H1 (cell line): Measurements from ENCODE around the gene CAP2. TPM values are rescaled to one million over a fixed set of nuclear protein-coding genes. Genes with fewer than 3 reads are reported as not detected.

Source experiments
- CTCF ChIA-PET: fragments of 300-600 bp; sonication (Branson Sonifier 250); formaldehyde crosslinking; loops from one replicate; lab custom pipeline; 2021; ENCODE audit not compliant: partially characterized antibody; lab: Charles Lee
- POLR2A ChIA-PET: fragments of 300-600 bp; sonication (Branson Sonifier 250); formaldehyde crosslinking; loops from one replicate; lab custom pipeline; 2021; ENCODE audit warnings: inconsistent platforms; ENCODE audit not compliant: partially characterized antibody; lab: Charles Lee
- DNase-seq, 2 experiments: peaks; one replicate each; pipeline versions ENCODE4 v3.0.0 to v3.0.0-alpha.2; 2010 to 2022; ENCODE audit warnings: low spot score in 2 of 2, low read depth in 1 of 2, mixed read lengths in 1 of 2
- FAIRE-seq: peaks from 2 replicates; lab custom pipeline; 2011; peaks lifted over from hg19 to GRCh38; lab: Jason Lieb, UNC
- H2AFZ ChIP-seq: 2 replicates; pipeline ENCODE4 v1.8.1; 2012; ENCODE audit warnings: low read length, inconsistent platforms
- H2AK5ac ChIP-seq: 2 replicates; pipeline ENCODE4 v1.6.1; 2013; ENCODE audit warnings: low read depth, low read length
- H2BK120ac ChIP-seq: replicated peaks from 2 replicates; pipeline ENCODE3; 2013; ENCODE audit warnings: low read depth, low read length, inconsistent platforms
- H2BK12ac ChIP-seq: 2 replicates; pipeline ENCODE4 v1.6.1; 2013; ENCODE audit warnings: low read depth, low read length
- H2BK15ac ChIP-seq: 2 replicates; pipeline ENCODE4 v1.6.1; 2013; ENCODE audit warnings: low read length
- H2BK20ac ChIP-seq: 2 replicates; pipeline ENCODE4 v1.6.1; 2013; ENCODE audit warnings: low read length
- H2BK5ac ChIP-seq: 2 replicates; pipeline ENCODE4 v1.6.1; 2013; ENCODE audit warnings: low read depth, low read length
- H3K14ac ChIP-seq: 2 replicates; pipeline ENCODE4 v1.6.1; 2013; ENCODE audit warnings: inconsistent platforms; ENCODE audit not compliant: insufficient read length
- H3K18ac ChIP-seq: 2 replicates; pipeline ENCODE4 v1.6.1; 2013; ENCODE audit warnings: low read length; ENCODE audit errors: extremely low read depth
- H3K23ac ChIP-seq: 2 replicates; pipeline ENCODE4 v1.6.1; 2013; ENCODE audit warnings: inconsistent platforms; ENCODE audit not compliant: insufficient read length
- H3K23me2 ChIP-seq: 2 replicates; pipeline ENCODE4 v1.6.1; 2013; ENCODE audit warnings: low read depth, low read length
- H3K27ac ChIP-seq: 2 replicates; pipeline ENCODE4 v1.6.1; 2011; ENCODE audit warnings: low read depth, low read length, inconsistent platforms
- H3K27me3 ChIP-seq, 4 experiments: replicated peaks in 1 of 4; 1 replicate in 1 of 4; 2 replicates in 3 of 4; pipeline versions ENCODE4 v1.6.1 to v1.8.1; 2011 to 2013; ENCODE audit warnings: low read length in 3 of 4, mild to moderate bottlenecking in 3 of 4, inconsistent platforms in 2 of 4, mixed read lengths in 2 of 4, moderate library complexity in 1 of 4; ENCODE audit not compliant: control insufficient read depth in 3 of 4, insufficient read depth in 3 of 4; ENCODE audit errors: extremely low read depth in 1 of 4
- H3K36me3 ChIP-seq, 4 experiments: 2 replicates each; pipeline versions ENCODE4 v1.6.1 to v1.8.1; 2011 to 2013; ENCODE audit warnings: mild to moderate bottlenecking in 4 of 4, low read length in 3 of 4, moderate library complexity in 2 of 4, control low read depth in 1 of 4, inconsistent platforms in 1 of 4; ENCODE audit not compliant: insufficient read depth in 4 of 4, control insufficient read depth in 2 of 4
- H3K4ac ChIP-seq: replicated peaks from 2 replicates; pipeline ENCODE3; 2013; ENCODE audit warnings: low read length, low read depth, mixed read lengths, inconsistent platforms; ENCODE audit not compliant: insufficient read length
- H3K4me1 ChIP-seq, 4 experiments: replicated peaks in 1 of 4; 1 replicate in 1 of 4; 2 replicates in 3 of 4; pipeline versions ENCODE4 v1.6.1 to v1.8.1; 2011 to 2013; ENCODE audit warnings: low read length in 3 of 4, inconsistent platforms in 2 of 4, mixed read lengths in 1 of 4; ENCODE audit not compliant: insufficient read depth in 4 of 4, control insufficient read depth in 3 of 4
- H3K4me2 ChIP-seq, 2 experiments: 2 replicates each; pipeline versions ENCODE4 v1.6.1 to v1.8.1; 2011 to 2013; ENCODE audit warnings: low read depth in 2 of 2, low read length in 2 of 2, control low read depth in 1 of 2, inconsistent platforms in 1 of 2, mild to moderate bottlenecking in 1 of 2; ENCODE audit not compliant: insufficient read depth in 1 of 2
- H3K4me3 ChIP-seq, 4 experiments: fragments of 200-600, 300-600 bp in 1 of 4; sonication (generic), shearing (Covaris generic), sonication (Bioruptor Twin) in 1 of 4; 2 replicates each; pipeline versions ENCODE4 v1.5.1 to v1.8.1; 2011 to 2016; ENCODE audit warnings: low read length in 4 of 4, low read depth in 3 of 4, control low read depth in 2 of 4, inconsistent platforms in 2 of 4, mild to moderate bottlenecking in 2 of 4, mixed read lengths in 1 of 4, moderate library complexity in 1 of 4; ENCODE audit not compliant: insufficient read depth in 2 of 4; ENCODE audit errors: extremely low read depth in 1 of 4
- H3K56ac ChIP-seq: replicated peaks from 2 replicates; pipeline ENCODE3; 2013; ENCODE audit warnings: low read depth, mild to moderate bottlenecking, mixed read lengths, low read length, inconsistent platforms; ENCODE audit not compliant: insufficient read length
- H3K79me1 ChIP-seq: 2 replicates; pipeline ENCODE4 v1.6.1; 2013; ENCODE audit warnings: low read depth, low read length, control low read depth
- H3K79me2 ChIP-seq, 2 experiments: 2 replicates each; pipeline versions ENCODE4 v1.6.1 to v1.8.1; 2012 to 2013; ENCODE audit warnings: low read length in 2 of 2, mild to moderate bottlenecking in 2 of 2, inconsistent platforms in 1 of 2; ENCODE audit not compliant: insufficient read depth in 2 of 2, control insufficient read depth in 1 of 2
- H3K9ac ChIP-seq, 4 experiments: replicated peaks in 1 of 4; 1 replicate in 1 of 4; 2 replicates in 3 of 4; pipeline versions ENCODE4 v1.6.1 to v1.8.1; 2011 to 2013; ENCODE audit warnings: low read depth in 3 of 4, low read length in 3 of 4, control low read depth in 2 of 4, mild to moderate bottlenecking in 2 of 4, moderate library complexity in 2 of 4, inconsistent platforms in 1 of 4; ENCODE audit errors: extremely low read depth in 1 of 4
- H3K9me3 ChIP-seq, 2 experiments: 2 replicates each; pipeline versions ENCODE4 v1.6.1 to v1.8.1; 2012 to 2013; ENCODE audit warnings: mild to moderate bottlenecking in 2 of 2, moderate library complexity in 2 of 2, control low read depth in 1 of 2, inconsistent platforms in 1 of 2, low read depth in 1 of 2, low read length in 1 of 2, mixed read lengths in 1 of 2; ENCODE audit not compliant: insufficient read depth in 2 of 2
- H4K20me1 ChIP-seq, 2 experiments: replicated peaks in 1 of 2; 2 replicates each; pipeline versions ENCODE3 to v1.8.1; 2011 to 2013; ENCODE audit warnings: inconsistent platforms in 2 of 2, low read length in 2 of 2, mild to moderate bottlenecking in 1 of 2; ENCODE audit not compliant: insufficient read depth in 2 of 2, control insufficient read depth in 1 of 2
- H4K5ac ChIP-seq: 2 replicates; pipeline ENCODE4 v1.6.1; 2013; ENCODE audit warnings: low read length, low read depth, mixed read lengths, inconsistent platforms; ENCODE audit not compliant: insufficient read length
- H4K8ac ChIP-seq: 2 replicates; pipeline ENCODE4 v1.8.0; 2013; ENCODE audit warnings: mild to moderate bottlenecking, moderate library complexity, low read length, inconsistent platforms; ENCODE audit not compliant: insufficient read depth; ENCODE audit errors: extremely low read depth
- H4K91ac ChIP-seq: replicated peaks from 2 replicates; pipeline ENCODE3; 2013; ENCODE audit warnings: low read length, mixed read lengths, inconsistent platforms; ENCODE audit not compliant: insufficient read length
- GTF2F1 ChIP-seq: IDR thresholded peaks from 2 replicates; pipeline ENCODE4 v1.6.1; 2012; ENCODE audit warnings: low read depth, low read length, improper control_type of control experiment, borderline replicate concordance
- SIN3A ChIP-seq, 2 experiments: IDR thresholded peaks in 1 of 2; conservative IDR thresholded peaks in 1 of 2; 2 replicates each; pipeline ENCODE4 v1.6.1; 2011 to 2012; ENCODE audit warnings: low read length in 2 of 2, improper control_type of control experiment in 1 of 2, low read depth in 1 of 2, mild to moderate bottlenecking in 1 of 2
- WGBS, 2 experiments: shearing (Covaris generic) in 1 of 2; methylation state at CpG; one replicate each; pipeline versions ENCODE4 v1.1.6 to v1.1.7; 2013 to 2015; ENCODE audit warnings: low lambda C conversion rate in 2 of 2, mixed read lengths in 2 of 2, inconsistent platforms in 1 of 2, low coverage in 1 of 2, missing lambda C conversion rate in 1 of 2; ENCODE audit not compliant: insufficient replicate concordance in 2 of 2, insufficient coverage in 1 of 2, insufficient read length in 1 of 2; ENCODE audit errors: extremely low coverage in 1 of 2, missing lambda C conversion rate in 1 of 2; 5-methylcytosine and 5-hydroxymethylcytosine counted together
- polyA plus RNA-seq, 7 experiments: library from polyadenylated mRNA; depleted of rRNA in 3 of 7; stranded (reverse) in 5 of 7; unstranded in 2 of 7; fragments of >200 nt in 5 of 7; fragments of 200-250 nt in 2 of 7; gene quantifications; 1 replicate in 5 of 7; 2 replicates in 1 of 7; 4 replicates in 1 of 7; pipeline versions ENCODE4 v1.2.1 to v1.2.3, GENCODE V29; 2011 to 2013; ENCODE audit warnings: missing spikeins in 2 of 7, mixed read lengths in 2 of 7
- total RNA-seq: library from RNA; stranded (reverse); fragmentation: NEBNext Ultra II Directional; extraction: Animal tissue kit (Norgen Biotek cat#: 25700); gene quantifications from 2 replicates; pipeline ENCODE4 v1.2.1, GENCODE V29; 2021

The CAP2 gene
- total and polyA plus RNA-seq, 2 of the 8 experiments (the other 6 are each of a cell fraction or from before 2014, with no cell fraction given) = 7.2 to 10.0 TPM

- Histone ChIP-seq H3K23me2 (no peaks in the 10 kb centered on the region), H2AK5ac (no peak overlapping the region), H3K9me3 (no peaks in the 10 kb centered on the region), H2BK20ac (no peak overlapping the region), H2BK15ac (no peak overlapping the region), H3K14ac (no peak overlapping the region), H3K4me1 (peaks cover 0 to 2% (median 0%) of the 10 kb centered on the region in 4 experiments; a peak in 1 of 7 replicates), H3K23ac (no peak overlapping the region), H3K9ac (no peak overlapping the region), H4K20me1 (no peaks in the 10 kb centered on the region), H2AFZ (no peak overlapping the region), H2BK5ac (no peak overlapping the region), H3K27ac (no peak overlapping the region), H4K5ac (no peak overlapping the region), H3K4ac (no peak overlapping the region), H2BK120ac (no peak overlapping the region), H2BK12ac (no peak overlapping the region), H3K27me3 (no peaks in the 10 kb centered on the region), H4K8ac (no peak overlapping the region), H4K91ac (no peak overlapping the region), H3K4me2 (no peak overlapping the region), H3K36me3 (no peaks in the 10 kb centered on the region), H3K79me1 (no peaks in the 10 kb centered on the region), H3K79me2 (no peaks in the 10 kb centered on the region), H3K56ac (no peak overlapping the region), H3K4me3 (no peak overlapping the region), H3K18ac (no peak overlapping the region)
- FAIRE-seq (no peak), DNase-seq (no peak)
- WGBS, 2 experiments = 90% methylated on average over 2 of the region's 2 CpGs; no CpG with 5 or more reads in 1 of the 2 experiments
- ChIA-PET CTCF (interaction anchor here (1.2 kb wide), 1 partner anchor 20 kb away, joined by 3 read pairs; no protein-coding TSS in a partner anchor), POLR2A (no interaction called here)
- TF ChIP-seq SIN3A (conservative IDR thresholded peaks at IDR 0.05 in 1 of 2, IDR thresholded peaks at IDR 0.05 in 1 of 2; ENCODE audit: low read depth in 1 of 2, low read length in 2 of 2) = no peak
- no peak for TF ChIP-seq GTF2F1
Measured at GRCh38 chr6:17485946-17486345, 92.6 kb downstream of the CAP2 start.
